ENCODE measurements around the gene LRRC74B.

Gene LRRC74B

DNA sequence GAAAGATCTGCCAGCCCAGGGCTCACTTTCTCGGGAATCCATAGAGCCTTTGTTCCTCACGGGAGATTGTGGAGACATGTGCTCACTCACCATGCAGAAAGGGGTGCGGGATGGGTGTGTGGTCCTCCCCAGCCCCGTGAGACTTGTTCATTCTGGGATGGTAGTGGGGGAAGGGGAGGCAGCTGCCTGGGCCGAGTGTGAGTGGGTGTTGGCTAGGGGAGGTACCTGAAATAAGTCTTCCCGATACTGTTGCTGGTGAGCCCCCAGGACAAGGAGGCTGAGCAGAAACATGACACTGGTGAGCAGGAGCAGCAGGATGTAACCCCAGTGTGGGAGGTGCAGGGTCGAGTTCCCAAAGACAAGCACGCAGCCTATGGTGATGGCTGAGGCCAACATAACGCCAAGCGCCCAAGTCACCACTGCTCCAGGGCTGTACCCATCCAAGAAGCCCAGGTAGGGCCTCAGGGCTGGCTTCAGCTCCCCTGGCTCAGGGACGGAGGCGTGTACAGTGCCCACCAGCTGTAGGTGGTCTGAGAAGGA is 16.2 kb upstream of the LRRC74B start:
- DNase-seq (ENCODE audit: low read depth) = no peak
- TF ChIP-seq, protein P1, sequence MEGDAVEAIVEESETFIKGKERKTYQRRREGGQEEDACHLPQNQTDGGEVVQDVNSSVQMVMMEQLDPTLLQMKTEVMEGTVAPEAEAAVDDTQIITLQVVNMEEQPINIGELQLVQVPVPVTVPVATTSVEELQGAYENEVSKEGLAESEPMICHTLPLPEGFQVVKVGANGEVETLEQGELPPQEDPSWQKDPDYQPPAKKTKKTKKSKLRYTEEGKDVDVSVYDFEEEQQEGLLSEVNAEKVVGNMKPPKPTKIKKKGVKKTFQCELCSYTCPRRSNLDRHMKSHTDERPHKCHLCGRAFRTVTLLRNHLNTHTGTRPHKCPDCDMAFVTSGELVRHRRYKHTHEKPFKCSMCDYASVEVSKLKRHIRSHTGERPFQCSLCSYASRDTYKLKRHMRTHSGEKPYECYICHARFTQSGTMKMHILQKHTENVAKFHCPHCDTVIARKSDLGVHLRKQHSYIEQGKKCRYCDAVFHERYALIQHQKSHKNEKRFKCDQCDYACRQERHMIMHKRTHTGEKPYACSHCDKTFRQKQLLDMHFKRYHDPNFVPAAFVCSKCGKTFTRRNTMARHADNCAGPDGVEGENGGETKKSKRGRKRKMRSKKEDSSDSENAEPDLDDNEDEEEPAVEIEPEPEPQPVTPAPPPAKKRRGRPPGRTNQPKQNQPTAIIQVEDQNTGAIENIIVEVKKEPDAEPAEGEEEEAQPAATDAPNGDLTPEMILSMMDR (IDR thresholded peaks at IDR 0.05; ENCODE audit: insufficient read depth, low read depth, low read length, missing control alignments) = no peak
- H3K4me3 ChIP-seq (ENCODE audit: low read length) = no peak overlapping the region

DNA sequence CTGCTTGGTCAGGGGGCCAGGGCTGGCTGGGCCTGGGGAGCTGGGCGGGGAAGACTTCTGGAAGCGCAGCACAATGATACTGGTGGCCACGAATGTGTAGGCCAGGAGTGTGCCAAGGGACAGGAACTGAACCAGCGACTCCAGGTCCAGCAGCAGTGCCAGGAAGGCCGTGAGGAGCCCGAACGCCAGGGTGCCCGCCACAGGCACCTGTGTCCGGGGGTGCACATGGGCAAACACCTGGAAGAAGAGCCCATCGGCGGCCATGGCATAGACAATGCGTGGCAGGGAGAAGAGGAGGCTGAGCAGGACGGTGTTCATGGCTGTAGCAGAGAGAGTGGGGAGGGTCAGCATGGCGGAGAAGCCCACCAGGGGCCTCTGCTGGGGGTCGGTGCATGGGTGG is 15.7 kb upstream of the LRRC74B start:
- DNase-seq (ENCODE audit: low read depth) = no peak
- TF ChIP-seq, protein P1 (IDR thresholded peaks at IDR 0.05; ENCODE audit: insufficient read depth, low read depth, low read length, missing control alignments) = no peak
- H3K4me3 ChIP-seq (ENCODE audit: low read length) = no peak overlapping the region

DNA sequence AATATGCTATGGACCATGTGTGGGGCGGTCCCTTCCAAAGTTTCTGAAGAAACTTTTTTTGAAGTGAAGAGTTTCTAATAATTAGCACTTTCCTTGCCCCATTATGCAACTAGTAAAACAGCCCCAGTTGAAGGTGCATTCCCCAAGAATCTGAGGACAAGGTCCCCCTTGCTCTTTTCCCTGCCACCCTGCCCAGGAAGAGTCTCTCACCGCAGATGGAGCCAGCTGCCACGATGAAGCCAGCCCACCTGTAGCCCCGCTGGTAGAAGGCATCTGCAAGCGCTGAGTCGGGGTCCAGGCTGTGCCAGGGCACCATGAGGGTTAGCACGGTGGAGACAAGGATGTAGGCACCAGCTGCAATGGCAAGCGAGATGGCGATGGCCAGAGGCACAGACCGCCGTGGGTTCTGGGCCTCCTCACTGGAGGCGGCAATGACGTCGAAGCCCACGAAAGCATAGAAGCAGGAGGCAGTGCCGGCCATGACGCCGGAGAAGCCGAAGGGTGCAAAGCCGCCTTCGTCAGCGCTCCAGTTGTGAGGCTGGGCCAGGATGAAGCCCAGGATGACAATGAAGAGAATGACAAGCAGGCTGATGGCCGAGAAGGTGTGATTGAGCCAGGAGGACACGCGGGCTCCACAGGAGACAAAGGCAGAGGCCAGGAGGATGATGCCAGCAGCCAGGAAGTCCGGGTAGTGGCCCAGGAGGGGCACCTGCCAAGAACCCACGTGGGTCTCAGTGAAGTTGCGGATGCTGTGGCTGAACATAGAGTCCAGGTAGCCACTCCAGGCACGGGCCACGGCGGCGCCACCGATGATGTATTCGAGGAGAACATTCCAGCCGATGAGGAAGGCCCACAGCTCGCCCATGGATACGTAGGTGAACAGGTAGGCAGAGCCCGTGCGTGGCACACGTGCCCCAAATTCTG is 14.9 kb upstream of the LRRC74B start:
- H3K4me3 ChIP-seq (ENCODE audit: low read length) = no peak overlapping the region
- DNase-seq (ENCODE audit: low read depth) = no peak
- TF ChIP-seq, protein P1 (IDR thresholded peaks at IDR 0.05; ENCODE audit: insufficient read depth, low read depth, low read length, missing control alignments) = no peak

DNA sequence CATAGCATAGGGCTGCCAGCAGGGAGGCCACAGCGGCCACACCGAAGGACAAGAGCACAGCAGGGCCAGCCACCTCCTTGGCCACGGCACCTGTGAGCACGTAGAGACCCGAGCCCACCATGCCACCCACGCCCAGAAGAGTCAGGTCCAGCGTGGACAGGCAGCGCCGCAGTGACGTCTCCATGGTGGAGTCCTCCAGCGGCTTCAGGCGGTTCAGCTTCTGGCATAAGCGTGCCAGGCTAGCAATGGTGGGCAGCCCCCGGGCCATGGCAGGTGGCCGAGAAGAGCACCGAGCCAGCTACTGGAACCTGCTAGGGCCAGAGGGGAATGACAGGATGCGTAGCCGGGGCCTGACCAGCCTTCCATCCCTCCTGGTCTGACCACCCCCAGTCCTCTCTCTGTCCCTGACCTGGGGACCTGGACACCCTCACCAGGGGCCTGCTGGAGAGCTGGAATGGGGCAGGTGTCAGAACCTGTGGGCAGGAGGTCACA is 14.2 kb upstream of the LRRC74B start:
- TF ChIP-seq, protein P1 (IDR thresholded peaks at IDR 0.05; ENCODE audit: insufficient read depth, low read depth, low read length, missing control alignments) = no peak
- no peak overlapping the region for H3K4me3 ChIP-seq (ENCODE audit: low read length)
- no peak for DNase-seq (ENCODE audit: low read depth)

DNA sequence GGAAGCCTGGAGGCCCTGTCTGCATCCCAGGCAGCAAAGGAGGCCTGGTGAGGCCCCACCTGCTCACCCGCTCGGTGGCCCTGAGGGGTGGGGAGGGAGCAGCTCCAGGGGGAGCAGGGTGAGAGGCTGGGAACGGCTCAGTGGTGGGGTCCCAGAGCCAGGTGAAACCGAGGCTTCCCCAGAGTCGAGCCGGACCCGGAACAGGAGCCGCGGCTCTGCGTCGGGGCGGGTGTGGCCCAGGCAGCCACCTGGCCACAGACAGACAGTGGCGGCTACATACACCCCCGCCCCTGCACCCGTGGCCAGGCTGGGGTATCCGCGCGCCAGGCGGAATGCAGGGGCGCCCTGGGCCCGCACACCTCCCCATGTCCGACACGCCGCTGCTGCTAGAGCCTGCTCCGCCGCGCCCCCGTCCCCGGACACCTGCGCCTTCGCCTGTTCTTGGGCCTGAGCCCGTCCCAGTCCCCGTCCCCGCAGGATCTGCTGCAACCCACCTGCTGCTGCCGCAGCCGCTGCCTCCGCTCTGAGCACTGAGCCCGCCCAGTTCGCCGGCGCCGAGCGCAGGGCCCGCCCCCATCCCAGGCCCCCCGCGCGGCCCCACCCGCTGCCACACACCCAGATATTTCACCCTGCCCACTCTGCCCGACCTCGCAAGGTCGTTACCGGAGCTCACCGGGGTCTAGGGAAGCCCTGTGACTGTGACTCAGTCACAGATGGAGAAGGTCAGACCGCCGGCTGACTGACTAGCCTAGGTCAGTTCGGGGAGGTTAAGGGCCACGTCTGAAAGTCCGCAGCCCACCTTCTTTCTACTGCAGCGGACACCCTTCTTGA is 13.5 kb upstream of the LRRC74B start, which contains the start of gene SLC7A4:
TSS of gene SLC7A4 (minus strand) at position 525 of the 831 bp plus-strand sequence. CDS start 749 bp downstream, outside the sequence.
- H3K4me3 ChIP-seq (ENCODE audit: low read length) = no peak within 1 kb of the TSS

More for the DNA sequence above, 13.5 kb upstream of the LRRC74B start, which contains the start of gene SLC7A4:
- DNase-seq (ENCODE audit: low read depth) = no peak
- TF ChIP-seq, protein P1 (IDR thresholded peaks at IDR 0.05; ENCODE audit: insufficient read depth, low read depth, low read length, missing control alignments) = no peak

Data from epithelial cell of esophagus (primary cell).